ENCODE data around the gene FGF10.

- TF ChIP-seq POLR2A (IDR thresholded peaks at IDR 0.05) = no peak
- TF ChIP-seq CTCF (IDR thresholded peaks at IDR 0.05) = no peak
These were observed 123.5 kb downstream of the FGF10 start for GRCh38 chr5:44265713-44266112.

Measured in stomach (tissue), 4 donors.